Measurements from ENCODE around the gene TUBA8.

TUBA8 gene

DNA sequence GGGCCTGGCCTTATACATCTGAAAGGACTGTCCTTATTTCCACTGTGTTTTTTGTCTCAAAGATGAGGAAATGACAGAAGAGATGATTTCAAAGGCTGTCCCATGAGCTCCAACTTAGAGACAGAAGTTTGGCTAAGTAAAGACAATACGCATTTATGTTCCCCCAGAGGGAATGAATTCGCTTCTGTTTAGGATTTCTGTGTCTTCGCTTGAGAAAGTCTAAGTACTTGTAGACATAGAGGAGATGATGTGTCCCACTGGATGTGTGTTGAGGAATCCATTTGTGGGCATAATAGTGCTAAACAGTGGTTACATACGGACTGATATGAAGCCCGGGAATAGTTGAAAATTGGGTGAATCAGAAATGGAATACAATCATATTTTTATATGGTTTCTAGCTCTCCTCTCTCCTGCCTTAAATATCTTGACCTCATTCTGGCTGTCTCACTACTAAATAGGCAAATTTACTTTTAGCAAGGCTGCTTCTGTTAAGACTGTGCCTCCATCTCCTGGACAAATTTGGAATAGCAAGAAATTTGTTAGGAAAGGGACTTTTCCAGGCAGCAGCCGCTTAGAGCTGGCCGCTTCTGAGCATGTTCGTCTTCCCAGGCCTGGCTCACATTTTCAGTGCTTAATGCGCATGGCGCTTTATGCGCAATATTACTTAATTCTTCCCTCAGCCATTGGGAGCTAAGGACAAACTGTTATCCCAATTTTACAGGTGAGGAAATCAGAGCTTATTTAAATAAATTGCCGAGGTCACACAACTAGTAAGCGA, 34.7 kb upstream of the TUBA8 start:
- Histone ChIP-seq H3K27ac (ENCODE audit: low read depth, low read length) (no peak overlapping the region), H2AFZ (ENCODE audit: low read depth, low read length, severe bottlenecking) (no peak overlapping the region), H3K9me2 (replicated peaks; ENCODE audit: insufficient read depth, low read length) (no peaks in the 10 kb centered on the region), H3K9me3 (ENCODE audit: insufficient read depth, low read length) (no peaks in the 10 kb centered on the region), H3K36me3 (ENCODE audit: low read length) (peaks cover 4% of the 10 kb centered on the region; the same call in 1 of the 2 replicates), H3K79me2 (ENCODE audit: insufficient read depth, low read length) (peaks cover 24% of the 10 kb centered on the region; the same call in 1 of the 2 replicates), H3K4me2 (ENCODE audit: low read depth, low read length, poor library complexity, severe bottlenecking) (peak overlapping the region; percentile 64), H3K9ac (ENCODE audit: low read length) (0 out of 2 replicates have a peak overlapping the region, but pooled peaks have one; percentile 86), H3K4me3 (ENCODE audit: insufficient read depth, low read length, poor library complexity, severe bottlenecking) (peak overlapping the region; percentile 55), H4K20me1 (ENCODE audit: low read depth, low read length) (no peaks in the 10 kb centered on the region), H3K27me3 (ENCODE audit: low read length) (no peaks in the 10 kb centered on the region), H3F3A (ENCODE audit: insufficient read depth) (peaks cover 5% of the 10 kb centered on the region; the same call in 1 of the 2 replicates)
- TF ChIP-seq, protein P1, sequence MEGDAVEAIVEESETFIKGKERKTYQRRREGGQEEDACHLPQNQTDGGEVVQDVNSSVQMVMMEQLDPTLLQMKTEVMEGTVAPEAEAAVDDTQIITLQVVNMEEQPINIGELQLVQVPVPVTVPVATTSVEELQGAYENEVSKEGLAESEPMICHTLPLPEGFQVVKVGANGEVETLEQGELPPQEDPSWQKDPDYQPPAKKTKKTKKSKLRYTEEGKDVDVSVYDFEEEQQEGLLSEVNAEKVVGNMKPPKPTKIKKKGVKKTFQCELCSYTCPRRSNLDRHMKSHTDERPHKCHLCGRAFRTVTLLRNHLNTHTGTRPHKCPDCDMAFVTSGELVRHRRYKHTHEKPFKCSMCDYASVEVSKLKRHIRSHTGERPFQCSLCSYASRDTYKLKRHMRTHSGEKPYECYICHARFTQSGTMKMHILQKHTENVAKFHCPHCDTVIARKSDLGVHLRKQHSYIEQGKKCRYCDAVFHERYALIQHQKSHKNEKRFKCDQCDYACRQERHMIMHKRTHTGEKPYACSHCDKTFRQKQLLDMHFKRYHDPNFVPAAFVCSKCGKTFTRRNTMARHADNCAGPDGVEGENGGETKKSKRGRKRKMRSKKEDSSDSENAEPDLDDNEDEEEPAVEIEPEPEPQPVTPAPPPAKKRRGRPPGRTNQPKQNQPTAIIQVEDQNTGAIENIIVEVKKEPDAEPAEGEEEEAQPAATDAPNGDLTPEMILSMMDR (IDR thresholded peaks at IDR 0.05; ENCODE audit: insufficient read depth, low read length, poor library complexity, severe bottlenecking) = peak; percentile 22
- no peak for TF ChIP-seq EZH2phosphoT487 (conservative IDR thresholded peaks at IDR 0.05; ENCODE audit: low read length)

DNA sequence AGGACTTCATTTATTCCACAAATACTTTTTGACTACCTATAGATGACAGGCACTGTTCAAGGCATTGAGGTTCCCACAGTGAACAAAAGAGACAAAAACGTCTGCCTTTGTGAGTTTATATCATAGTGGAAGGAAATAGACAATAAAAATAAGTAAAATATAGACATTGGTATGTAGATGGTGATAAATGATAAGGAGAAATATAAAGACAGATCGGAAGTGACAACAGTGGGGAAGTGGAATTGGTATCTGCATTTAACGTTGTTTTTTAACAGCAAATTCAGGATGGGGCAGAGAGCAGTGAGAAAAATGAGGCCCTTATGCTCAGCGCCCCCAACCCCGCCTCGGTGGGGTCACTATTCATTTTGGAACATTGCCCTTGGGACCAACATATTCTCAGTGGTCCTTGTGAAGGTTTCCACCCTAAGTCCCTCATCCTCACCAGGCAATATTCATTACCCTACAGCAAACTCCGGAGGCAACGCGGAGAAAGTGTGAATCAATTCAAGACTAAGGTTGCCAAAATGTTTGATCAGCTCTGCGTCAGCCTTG, 33.4 kb upstream of the TUBA8 start:
- H3F3A ChIP-seq (ENCODE audit: insufficient read depth) = peaks cover 5% of the 10 kb centered on the region; the same call in 1 of the 2 replicates
- TF ChIP-seq, protein P1 (IDR thresholded peaks at IDR 0.05; ENCODE audit: insufficient read depth, low read length, poor library complexity, severe bottlenecking) = no peak
- no peak for TF ChIP-seq EZH2phosphoT487 (conservative IDR thresholded peaks at IDR 0.05; ENCODE audit: low read length)
- H3K4me2 ChIP-seq (ENCODE audit: low read depth, low read length, poor library complexity, severe bottlenecking) = peak overlapping the region; percentile 64
- peaks cover 4% of the 10 kb centered on the region; the same call in 1 of the 2 replicates for H3K36me3 ChIP-seq (ENCODE audit: low read length)
- peak overlapping the region; percentile 55 for H3K4me3 ChIP-seq (ENCODE audit: insufficient read depth, low read length, poor library complexity, severe bottlenecking)
- no peaks in the 10 kb centered on the region for H3K27me3 ChIP-seq (ENCODE audit: low read length)
- H3K9ac ChIP-seq (ENCODE audit: low read length) = peak overlapping the region; percentile 86
- H3K79me2 ChIP-seq (ENCODE audit: insufficient read depth, low read length) = peaks cover 24% of the 10 kb centered on the region; the same call in 1 of the 2 replicates
- no peaks in the 10 kb centered on the region for H3K9me2 ChIP-seq (replicated peaks; ENCODE audit: insufficient read depth, low read length)
- H2AFZ ChIP-seq (ENCODE audit: low read depth, low read length, severe bottlenecking) = no peak overlapping the region
- H3K9me3 ChIP-seq (ENCODE audit: insufficient read depth, low read length) = no peaks in the 10 kb centered on the region
- no peaks in the 10 kb centered on the region for H4K20me1 ChIP-seq (ENCODE audit: low read depth, low read length)
- H3K27ac ChIP-seq (ENCODE audit: low read depth, low read length) = no peak overlapping the region

DNA sequence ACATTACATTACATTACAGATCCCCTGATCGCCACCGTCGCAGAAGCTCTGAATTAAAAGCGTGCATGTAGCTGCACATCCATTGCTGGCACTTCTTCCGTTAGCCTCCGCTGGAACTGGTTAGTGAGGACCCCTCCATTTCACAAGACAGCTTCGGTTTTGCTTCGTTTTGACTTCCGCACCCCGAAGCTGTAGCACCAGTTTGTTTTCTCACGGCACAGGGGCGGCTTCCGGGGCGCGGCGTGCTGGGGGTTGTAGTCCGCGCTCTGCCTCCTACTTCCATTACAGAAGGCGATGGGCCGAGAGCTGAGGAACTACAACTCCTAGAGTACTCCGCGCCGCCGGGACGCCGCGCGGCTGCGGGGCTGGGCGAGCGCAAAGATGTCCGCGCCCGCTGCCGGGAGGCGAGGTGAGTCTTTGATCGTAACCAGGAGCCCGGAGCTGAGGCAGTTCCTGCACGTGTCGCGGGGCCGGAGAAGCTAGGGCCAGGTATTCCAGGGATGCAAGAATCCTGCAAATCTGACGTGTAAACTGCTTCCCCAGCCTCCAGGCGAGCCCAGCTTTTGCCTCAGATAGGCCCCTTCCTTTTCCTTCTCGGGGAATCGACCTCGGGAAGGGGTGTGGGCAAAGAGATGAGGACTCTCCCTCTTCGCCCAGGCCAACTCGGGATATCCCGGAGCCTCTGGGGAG, 32.8 kb upstream of the TUBA8 start, which contains the start of gene PEX26:
Gene PEX26 (plus strand): TSS at position 352 of the 690 bp plus-strand sequence. CDS start 387 bp downstream, outside the sequence.
- Histone ChIP-seq H3K36me3 (ENCODE audit: low read length) (peaks cover 4% of the 10 kb centered on the region; the same call in 1 of the 2 replicates), H3K27me3 (ENCODE audit: low read length) (no peaks in the 10 kb centered on the region), H3K9ac (ENCODE audit: low read length) (peak within 1 kb of the TSS; percentile 86), H3K9me2 (replicated peaks; ENCODE audit: insufficient read depth, low read length) (no peaks in the 10 kb centered on the region), H3K9me3 (ENCODE audit: insufficient read depth, low read length) (no peaks in the 10 kb centered on the region), H3F3A (ENCODE audit: insufficient read depth) (peaks cover 5% of the 10 kb centered on the region; the same call in 1 of the 2 replicates), H4K20me1 (ENCODE audit: low read depth, low read length) (no peaks in the 10 kb centered on the region), H2AFZ (ENCODE audit: low read depth, low read length, severe bottlenecking) (no peak within 1 kb of the TSS), H3K79me2 (ENCODE audit: insufficient read depth, low read length) (peaks cover 24% of the 10 kb centered on the region; the same call in 1 of the 2 replicates), H3K4me2 (ENCODE audit: low read depth, low read length, poor library complexity, severe bottlenecking) (peak within 1 kb of the TSS; percentile 79), H3K4me3 (ENCODE audit: insufficient read depth, low read length, poor library complexity, severe bottlenecking) (peak within 1 kb of the TSS; percentile 76), H3K27ac (ENCODE audit: low read depth, low read length) (peak within 1 kb of the TSS; percentile 28)
- TF ChIP-seq EZH2phosphoT487 (conservative IDR thresholded peaks at IDR 0.05; ENCODE audit: low read length) = no peak
- TF ChIP-seq, protein P1 (IDR thresholded peaks at IDR 0.05; ENCODE audit: insufficient read depth, low read length, poor library complexity, severe bottlenecking) = no peak
